ENCODE measurements around the gene SCN10A.

DNA sequence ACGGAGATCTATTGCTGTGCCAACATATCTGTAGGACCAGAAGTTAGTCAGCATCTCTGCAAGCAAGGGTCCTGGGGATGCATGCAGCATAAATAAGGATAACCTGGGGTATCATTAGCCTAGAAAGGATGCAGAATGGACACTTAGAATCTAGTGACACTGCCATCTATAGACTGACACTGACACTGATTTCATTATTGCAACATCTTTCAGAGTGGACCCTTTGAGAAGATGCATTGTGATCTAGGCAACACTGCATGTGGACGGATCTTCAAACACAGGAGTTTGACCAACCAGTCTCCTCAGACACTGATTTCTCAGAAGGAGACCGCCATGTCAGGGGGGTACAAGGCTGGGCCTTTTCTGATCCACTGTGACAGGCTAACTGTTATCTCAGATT, 52.4 kb downstream of the SCN10A start:
- TF ChIP-seq, protein P1, sequence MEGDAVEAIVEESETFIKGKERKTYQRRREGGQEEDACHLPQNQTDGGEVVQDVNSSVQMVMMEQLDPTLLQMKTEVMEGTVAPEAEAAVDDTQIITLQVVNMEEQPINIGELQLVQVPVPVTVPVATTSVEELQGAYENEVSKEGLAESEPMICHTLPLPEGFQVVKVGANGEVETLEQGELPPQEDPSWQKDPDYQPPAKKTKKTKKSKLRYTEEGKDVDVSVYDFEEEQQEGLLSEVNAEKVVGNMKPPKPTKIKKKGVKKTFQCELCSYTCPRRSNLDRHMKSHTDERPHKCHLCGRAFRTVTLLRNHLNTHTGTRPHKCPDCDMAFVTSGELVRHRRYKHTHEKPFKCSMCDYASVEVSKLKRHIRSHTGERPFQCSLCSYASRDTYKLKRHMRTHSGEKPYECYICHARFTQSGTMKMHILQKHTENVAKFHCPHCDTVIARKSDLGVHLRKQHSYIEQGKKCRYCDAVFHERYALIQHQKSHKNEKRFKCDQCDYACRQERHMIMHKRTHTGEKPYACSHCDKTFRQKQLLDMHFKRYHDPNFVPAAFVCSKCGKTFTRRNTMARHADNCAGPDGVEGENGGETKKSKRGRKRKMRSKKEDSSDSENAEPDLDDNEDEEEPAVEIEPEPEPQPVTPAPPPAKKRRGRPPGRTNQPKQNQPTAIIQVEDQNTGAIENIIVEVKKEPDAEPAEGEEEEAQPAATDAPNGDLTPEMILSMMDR (IDR thresholded peaks at IDR 0.05): no peak
- no peak for TF ChIP-seq POLR2A (IDR thresholded peaks at IDR 0.05)

Measured in right lobe of liver (tissue), 4 donors.